MV-4-11 (cell line): ENCODE results near the gene ATP10A.
A peak's percentile ranks its signal among the peaks of the same experiment; 100 is the strongest.
"Not testable (repeated sequence)": the region's sequence is repeated elsewhere in the genome, so short reads cannot be mapped to it uniquely, and the experiment has no call there.

ENCODE experiments used
- DNase-seq: peaks from one replicate; lab custom pipeline; 2025; lab: John Stamatoyannopoulos, UW

ATP10A gene

GRCh38 chr15:25649390-25649789, 213.7 kb downstream of the ATP10A start:
- DNase-seq, result no peak

DNA sequence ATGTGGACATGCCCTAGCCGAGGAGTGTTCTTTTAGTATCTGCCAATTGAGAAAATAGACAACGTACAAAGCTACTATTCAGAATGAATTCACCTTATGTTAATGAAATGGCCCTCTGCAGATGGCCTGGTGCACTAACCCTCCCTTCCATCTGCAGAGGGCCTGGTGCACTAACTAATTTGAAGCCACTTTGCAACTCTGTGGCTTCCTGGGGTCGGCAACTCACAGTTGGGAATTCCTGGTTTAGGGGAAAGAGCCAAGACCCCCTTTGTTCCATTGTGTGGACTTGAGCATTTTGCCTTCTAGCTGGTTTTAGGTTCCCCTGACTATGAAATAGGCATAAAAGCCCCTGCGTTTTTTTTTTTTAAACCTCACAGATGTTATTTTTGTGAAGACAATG, 220.0 kb downstream of the ATP10A start:
- no peak for DNase-seq

- DNase-seq, result no peak
Measured at GRCh38 chr15:25641762-25642161, 221.4 kb downstream of the ATP10A start.

GRCh38 chr15:25641361-25641760, 221.8 kb downstream of the ATP10A start:
- DNase-seq, result no peak

- DNase-seq, result not testable (repeated sequence)
Measured at GRCh38 chr15:25640959-25641358, 222.2 kb downstream of the ATP10A start.

DNA sequence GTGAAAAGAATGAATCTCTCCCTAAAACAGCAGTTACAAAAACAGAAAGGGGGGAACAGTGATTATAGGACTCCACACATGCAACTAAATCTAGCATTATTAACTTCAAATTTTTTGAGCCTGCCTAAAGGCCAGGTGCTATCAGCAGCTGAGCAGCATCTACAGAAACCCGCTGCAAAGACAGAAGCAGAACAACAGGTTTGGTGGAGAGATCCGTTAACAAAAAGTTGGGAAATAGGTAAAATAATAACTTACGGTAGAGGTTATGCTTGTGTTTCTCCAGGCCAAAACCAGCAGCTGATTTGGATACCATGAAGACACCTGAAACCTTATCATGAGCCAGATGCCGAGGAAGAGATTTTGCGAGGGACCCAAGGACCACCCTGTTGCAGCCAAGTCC, 222.7 kb downstream of the ATP10A start:
- no peak for DNase-seq

GRCh38 chr15:25636486-25636885, 226.6 kb downstream of the ATP10A start:
- not testable (repeated sequence) for DNase-seq

GRCh38 chr15:25635191-25635590, 227.9 kb downstream of the ATP10A start:
- peak; percentile 29 for DNase-seq

- no peak for DNase-seq
Measured at GRCh38 chr15:25633862-25634261, 229.3 kb downstream of the ATP10A start.

DNA sequence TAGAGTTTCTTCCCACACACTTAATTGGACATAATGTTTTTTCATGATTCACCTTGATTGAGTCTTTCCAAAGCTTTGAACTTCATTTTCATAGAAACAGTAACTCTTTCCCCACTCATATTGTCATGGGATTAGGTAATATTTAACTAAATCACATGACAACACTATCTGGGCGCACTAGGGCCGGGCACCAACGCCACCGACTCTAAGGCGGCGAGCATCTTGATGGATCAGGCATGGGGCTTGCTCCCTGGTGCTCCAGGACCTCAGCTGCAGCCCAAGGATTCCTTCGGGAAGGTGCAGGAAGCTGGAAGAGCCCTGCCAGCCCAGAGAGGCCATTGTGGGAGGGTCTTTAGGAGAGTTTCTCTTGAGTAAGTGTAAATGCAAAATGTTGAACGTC, 231.2 kb downstream of the ATP10A start:
- DNase-seq, result no peak
